Peyer's patch (tissue), 4 donors: ENCODE measurements around the gene GBP6. TPM values are rescaled to one million over a fixed set of nuclear protein-coding genes. Genes with fewer than 3 reads are reported as not detected.

Experiments used
- DNase-seq, 3 donors: peaks; one replicate each; pipeline ENCODE4 v3.0.0-alpha.2; 2017 to 2019
- H3K27ac ChIP-seq, 4 donors: fragments of 200-600 bp; sonication (generic); one replicate each; pipeline ENCODE4 v1.5.1; 2016 to 2019
- H3K27me3 ChIP-seq, 2 donors: fragments of 200-600 bp; sonication (generic); one replicate each; pipeline ENCODE4 v1.5.1; 2019
- H3K36me3 ChIP-seq, 3 donors: fragments of 200-600 bp; sonication (generic); one replicate each; pipeline ENCODE4 v1.5.1; 2016 to 2019
- H3K4me1 ChIP-seq, 4 donors: fragments of 200-600 bp; sonication (generic); one replicate each; pipeline ENCODE4 v1.5.1; 2016 to 2019
- H3K4me3 ChIP-seq, 4 donors: fragments of 200-600 bp; sonication (generic); 1 replicate in 3 of 4; 2 replicates in 1 of 4; pipeline ENCODE4 v1.5.1; 2016 to 2019; ENCODE audit warnings: mild to moderate bottlenecking in 1 of 4
- H3K9me3 ChIP-seq, 4 donors: fragments of 200-600 bp; sonication (generic); one replicate each; pipeline ENCODE4 v1.5.1; 2016 to 2019; ENCODE audit warnings: mild to moderate bottlenecking in 1 of 4
- POLR2A ChIP-seq, 2 donors: fragments of 450-650 bp; IDR thresholded peaks; one replicate each; pipeline ENCODE4 v1.5.1; 2017; ENCODE audit warnings: antibody characterized with exemption in 2 of 2, mild to moderate bottlenecking in 2 of 2, moderate library complexity in 2 of 2
- total RNA-seq, 4 donors: library from RNA; depleted of rRNA; stranded (reverse); fragments of >200 nt; gene quantifications; one replicate each; pipeline ENCODE4 v1.1.0, GENCODE V29; 2016
- TF ChIP-seq, protein P1 (sequence below), 6 experiments: fragments of 450-650 bp in 4 of 6; fragments of 200-600 bp in 2 of 6; sonication (generic) in 1 of 6; IDR thresholded peaks; one replicate each; pipeline ENCODE4 v1.5.1; 2017 to 2019; ENCODE audit warnings: antibody characterized with exemption in 6 of 6, mild to moderate bottlenecking in 3 of 6, moderate library complexity in 1 of 6

The GBP6 gene
- total RNA-seq, 4 donors from 2014 or later = not detected

DNA sequence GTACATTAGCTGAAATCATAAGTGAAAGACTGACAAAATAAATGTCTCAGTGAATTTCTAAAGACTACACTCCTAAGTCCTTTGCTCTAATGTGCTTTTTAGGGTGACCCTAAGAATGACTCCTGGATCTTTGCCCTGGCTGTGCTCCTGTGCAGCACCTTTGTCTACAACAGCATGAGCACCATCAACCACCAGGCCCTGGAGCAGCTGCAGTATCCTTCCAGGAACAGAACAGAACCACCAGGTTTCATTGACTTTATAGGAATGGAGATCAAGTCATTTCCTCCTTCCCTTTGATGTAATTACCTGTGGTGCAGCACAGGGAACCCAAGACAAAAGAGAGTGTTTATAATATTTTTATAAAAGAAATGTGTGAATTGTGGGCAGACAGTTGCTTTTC lies 14.1 kb downstream of the GBP6 start:
- H3K27ac ChIP-seq = no peak overlapping the region
- no peak for TF ChIP-seq POLR2A (IDR thresholded peaks at IDR 0.05)
- TF ChIP-seq, protein P1, sequence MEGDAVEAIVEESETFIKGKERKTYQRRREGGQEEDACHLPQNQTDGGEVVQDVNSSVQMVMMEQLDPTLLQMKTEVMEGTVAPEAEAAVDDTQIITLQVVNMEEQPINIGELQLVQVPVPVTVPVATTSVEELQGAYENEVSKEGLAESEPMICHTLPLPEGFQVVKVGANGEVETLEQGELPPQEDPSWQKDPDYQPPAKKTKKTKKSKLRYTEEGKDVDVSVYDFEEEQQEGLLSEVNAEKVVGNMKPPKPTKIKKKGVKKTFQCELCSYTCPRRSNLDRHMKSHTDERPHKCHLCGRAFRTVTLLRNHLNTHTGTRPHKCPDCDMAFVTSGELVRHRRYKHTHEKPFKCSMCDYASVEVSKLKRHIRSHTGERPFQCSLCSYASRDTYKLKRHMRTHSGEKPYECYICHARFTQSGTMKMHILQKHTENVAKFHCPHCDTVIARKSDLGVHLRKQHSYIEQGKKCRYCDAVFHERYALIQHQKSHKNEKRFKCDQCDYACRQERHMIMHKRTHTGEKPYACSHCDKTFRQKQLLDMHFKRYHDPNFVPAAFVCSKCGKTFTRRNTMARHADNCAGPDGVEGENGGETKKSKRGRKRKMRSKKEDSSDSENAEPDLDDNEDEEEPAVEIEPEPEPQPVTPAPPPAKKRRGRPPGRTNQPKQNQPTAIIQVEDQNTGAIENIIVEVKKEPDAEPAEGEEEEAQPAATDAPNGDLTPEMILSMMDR (IDR thresholded peaks at IDR 0.05) = no peak
- no peak for DNase-seq
- no peaks in the 10 kb centered on the region for H3K9me3 ChIP-seq
- no peaks in the 10 kb centered on the region for H3K4me1 ChIP-seq
- no peaks in the 10 kb centered on the region for H3K27me3 ChIP-seq
- no peak overlapping the region for H3K4me3 ChIP-seq
- H3K36me3 ChIP-seq = no peaks in the 10 kb centered on the region

DNA sequence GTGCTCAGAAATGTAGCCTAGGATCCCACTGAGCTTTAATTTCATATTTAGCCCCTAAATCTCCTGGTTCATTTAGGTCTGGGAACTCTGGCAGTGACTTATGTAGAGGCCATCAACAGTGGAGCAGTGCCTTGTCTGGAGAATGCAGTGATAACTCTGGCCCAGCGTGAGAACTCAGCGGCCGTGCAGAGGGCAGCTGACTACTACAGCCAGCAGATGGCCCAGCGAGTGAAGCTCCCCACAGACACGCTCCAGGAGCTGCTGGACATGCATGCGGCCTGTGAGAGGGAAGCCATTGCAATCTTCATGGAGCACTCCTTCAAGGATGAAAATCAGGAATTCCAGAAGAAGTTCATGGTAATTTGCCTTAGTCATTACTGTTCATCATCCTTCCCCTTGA lies 17.8 kb downstream of the GBP6 start:
- H3K4me1 ChIP-seq = no peaks in the 10 kb centered on the region
- H3K36me3 ChIP-seq = no peaks in the 10 kb centered on the region
- no peak overlapping the region for H3K4me3 ChIP-seq
- no peak for DNase-seq
- H3K9me3 ChIP-seq = no peaks in the 10 kb centered on the region
- no peak overlapping the region for H3K27ac ChIP-seq
- no peak for TF ChIP-seq POLR2A (IDR thresholded peaks at IDR 0.05)
- TF ChIP-seq, protein P1 (IDR thresholded peaks at IDR 0.05) = no peak
- H3K27me3 ChIP-seq = no peaks in the 10 kb centered on the region

DNA sequence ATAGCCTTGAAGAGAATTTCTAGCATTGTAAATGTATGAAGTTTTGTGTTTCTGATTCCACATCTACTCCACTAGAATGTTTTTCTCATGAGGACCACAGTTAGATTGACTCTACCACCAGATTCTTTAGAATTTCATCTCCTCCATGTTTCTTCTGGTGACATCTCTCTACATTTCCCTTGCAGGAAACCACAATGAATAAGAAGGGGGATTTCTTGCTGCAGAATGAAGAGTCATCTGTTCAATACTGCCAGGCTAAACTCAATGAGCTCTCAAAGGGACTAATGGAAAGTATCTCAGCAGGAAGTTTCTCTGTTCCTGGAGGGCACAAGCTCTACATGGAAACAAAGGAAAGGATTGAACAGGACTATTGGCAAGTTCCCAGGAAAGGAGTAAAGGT lies 18.6 kb downstream of the GBP6 start:
- H3K27ac ChIP-seq = no peak overlapping the region
- H3K4me3 ChIP-seq = no peak overlapping the region
- no peaks in the 10 kb centered on the region for H3K27me3 ChIP-seq
- H3K4me1 ChIP-seq = no peaks in the 10 kb centered on the region
- no peaks in the 10 kb centered on the region for H3K9me3 ChIP-seq
- no peak for DNase-seq
- no peaks in the 10 kb centered on the region for H3K36me3 ChIP-seq
- TF ChIP-seq, protein P1 (IDR thresholded peaks at IDR 0.05) = no peak
- TF ChIP-seq POLR2A (IDR thresholded peaks at IDR 0.05) = no peak

DNA sequence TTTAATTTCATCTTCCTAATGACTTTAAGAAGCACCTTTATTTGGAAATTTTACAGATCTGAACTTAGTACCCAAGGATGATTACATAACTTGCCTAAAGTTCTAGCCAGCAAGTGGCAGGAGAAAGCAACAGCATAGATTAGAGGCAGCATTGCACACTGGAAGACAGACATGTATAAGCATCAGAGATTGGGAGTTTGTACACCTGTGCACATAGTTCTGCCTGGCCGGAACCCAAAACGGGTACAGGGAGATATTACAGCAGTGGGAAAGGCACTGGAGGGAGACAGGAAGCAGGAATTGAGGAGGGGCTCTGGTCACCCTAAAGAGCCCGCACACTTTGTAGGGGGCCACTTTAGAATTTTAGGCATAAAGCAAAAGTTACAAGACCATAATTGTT lies 19.3 kb downstream of the GBP6 start:
- H3K4me1 ChIP-seq = no peaks in the 10 kb centered on the region
- H3K9me3 ChIP-seq = no peaks in the 10 kb centered on the region
- no peak overlapping the region for H3K4me3 ChIP-seq
- no peaks in the 10 kb centered on the region for H3K36me3 ChIP-seq
- no peaks in the 10 kb centered on the region for H3K27me3 ChIP-seq
- TF ChIP-seq POLR2A (IDR thresholded peaks at IDR 0.05) = no peak
- TF ChIP-seq, protein P1 (IDR thresholded peaks at IDR 0.05) = no peak
- no peak overlapping the region for H3K27ac ChIP-seq
- DNase-seq = no peak

DNA sequence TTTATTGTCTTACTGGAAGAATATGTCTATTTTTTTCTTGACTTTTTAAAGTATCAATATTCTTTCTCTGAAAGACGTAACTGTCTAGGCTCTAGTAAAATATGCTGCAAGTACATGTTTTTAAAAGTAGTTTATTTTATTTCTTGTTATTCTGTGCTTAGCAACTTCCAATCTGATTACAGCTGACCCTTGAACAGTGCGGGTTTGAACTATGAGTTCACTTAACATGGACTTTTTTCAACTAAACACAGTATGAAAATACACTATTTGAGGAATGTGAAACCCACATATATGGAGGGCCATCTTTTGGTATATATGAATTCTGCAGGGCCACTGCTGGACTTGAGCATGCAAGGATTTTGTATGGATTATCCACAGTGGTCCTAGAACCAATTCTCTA lies 26.8 kb downstream of the GBP6 start:
- Histone ChIP-seq H3K27ac (no peak overlapping the region), H3K4me3 (no peak overlapping the region), H3K36me3 (no peaks in the 10 kb centered on the region), H3K9me3 (no peaks in the 10 kb centered on the region), H3K27me3 (no peaks in the 10 kb centered on the region), H3K4me1 (no peaks in the 10 kb centered on the region)
- TF ChIP-seq POLR2A (IDR thresholded peaks at IDR 0.05) = no peak
- TF ChIP-seq, protein P1 (IDR thresholded peaks at IDR 0.05) = no peak
- DNase-seq = no peak

DNA sequence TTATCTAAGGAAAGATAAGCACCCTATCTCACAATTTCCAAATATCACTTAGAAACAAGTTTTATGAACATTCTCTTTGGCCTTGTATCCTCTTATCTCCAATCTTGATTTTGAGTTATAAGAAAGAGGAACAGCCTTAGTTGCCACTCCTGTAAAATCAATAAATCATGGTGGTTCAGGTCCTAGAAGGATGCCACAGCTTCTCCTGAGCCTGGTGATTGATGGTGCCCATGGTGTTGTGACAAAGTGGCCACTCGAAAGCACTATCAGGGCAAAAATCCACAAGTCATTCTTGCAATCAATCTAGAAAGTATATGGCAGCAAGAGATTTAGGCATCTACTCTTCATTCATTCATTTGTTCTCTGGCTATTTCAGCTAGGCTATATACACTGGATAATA lies 27.8 kb downstream of the GBP6 start:
- TF ChIP-seq POLR2A (IDR thresholded peaks at IDR 0.05) = no peak
- TF ChIP-seq, protein P1 (IDR thresholded peaks at IDR 0.05) = no peak
- Histone ChIP-seq H3K4me1 (no peaks in the 10 kb centered on the region), H3K9me3 (no peaks in the 10 kb centered on the region), H3K4me3 (no peak overlapping the region), H3K36me3 (no peaks in the 10 kb centered on the region), H3K27ac (no peak overlapping the region), H3K27me3 (no peaks in the 10 kb centered on the region)
- no peak for DNase-seq
